HG03575 (cell line): Measurements from ENCODE around the gene XCR1.

Experiments used
- ATAC-seq: cut with Tn5 transposase; IDR thresholded peaks from one replicate; pipeline ENCODE4 v1.9.1; 2021; ENCODE audit not compliant: unreplicated experiment, insufficient number of reproducible peaks, low FRiP score; ENCODE audit errors: extremely low read depth

Gene XCR1

GRCh38 chr3:45987368-45988291 is 39.7 kb downstream of the XCR1 start:
- ATAC-seq, result no peak

- ATAC-seq, result no peak
Measured at GRCh38 chr3:45986303-45986982, 40.8 kb downstream of the XCR1 start.

- no peak for ATAC-seq
Measured at GRCh38 chr3:45985532-45986302, 41.6 kb downstream of the XCR1 start.

- no peak for ATAC-seq
Measured at GRCh38 chr3:45984331-45985312, 42.7 kb downstream of the XCR1 start.

GRCh38 chr3:45983770-45984169 is 43.5 kb downstream of the XCR1 start:
- ATAC-seq, result no peak

GRCh38 chr3:45981346-45982074 is 45.8 kb downstream of the XCR1 start:
- no peak for ATAC-seq

- no peak for ATAC-seq
Measured at GRCh38 chr3:45980819-45981218, 46.5 kb downstream of the XCR1 start.

- no peak for ATAC-seq
Measured at GRCh38 chr3:45980229-45980813, 47.0 kb downstream of the XCR1 start.

- ATAC-seq, result no peak
Measured at GRCh38 chr3:45979378-45979777, 47.9 kb downstream of the XCR1 start.

GRCh38 chr3:45978006-45978761 is 49.1 kb downstream of the XCR1 start:
- ATAC-seq, result no peak

GRCh38 chr3:45976191-45977091 is 50.8 kb downstream of the XCR1 start:
- ATAC-seq, result no peak

GRCh38 chr3:45975686-45976085 is 51.6 kb downstream of the XCR1 start:
- no peak for ATAC-seq

- ATAC-seq, result no peak
Measured at GRCh38 chr3:45974686-45975085, 52.6 kb downstream of the XCR1 start.

GRCh38 chr3:45972534-45973402 is 54.5 kb downstream of the XCR1 start:
- ATAC-seq, result no peak

- ATAC-seq, result no peak
Measured at GRCh38 chr3:45969953-45970352, 57.3 kb downstream of the XCR1 start.
